Pancreas (tissue), 10 donors: Measurements from ENCODE around the gene ZCCHC2. TPM values are rescaled to one million over a fixed set of nuclear protein-coding genes. Genes with fewer than 3 reads are reported as not detected.

Source experiments
- ATAC-seq, 4 donors: fragments of 200-7000 bp; cut with Tn5 transposase; one replicate each; pipeline versions ENCODE4 v1.8.0 to v1.9.1; 2020; ENCODE audit warnings: mild to moderate bottlenecking in 4 of 4, moderate library complexity in 4 of 4
- DNase-seq, 6 donors: peaks; one replicate each; pipeline ENCODE4 v3.0.0-alpha.2; 2020
- FAIRE-seq: peaks from 2 replicates; lab custom pipeline; 2012; peaks lifted over from hg19 to GRCh38; lab: Jason Lieb, UNC
- H3K27ac ChIP-seq, 4 donors: fragments of 200-600 bp; sonication (generic); 1 replicate in 3 of 4; 2 replicates in 1 of 4; pipeline versions ENCODE4 v1.5.0 to v1.8.0; 2020
- H3K27me3 ChIP-seq, 4 donors: fragments of 200-600 bp; one replicate each; pipeline ENCODE4 v1.8.0; 2021
- H3K36me3 ChIP-seq, 3 donors: fragments of 200-600 bp; sonication (generic) in 1 of 3; one replicate each; pipeline versions ENCODE4 v1.5.0 to v1.8.0; 2020 to 2021
- H3K4me1 ChIP-seq, 3 donors: fragments of 200-600 bp; one replicate each; pipeline ENCODE4 v1.8.0; 2021
- H3K4me3 ChIP-seq, 4 donors: fragments of 200-600 bp; sonication (generic) in 2 of 4; one replicate each; pipeline versions ENCODE4 v1.5.0 to v1.8.0; 2020 to 2021
- H3K9me3 ChIP-seq, 4 donors: fragments of 200-600 bp; one replicate each; pipeline ENCODE4 v1.8.0; 2021
- CTCF ChIP-seq, 4 donors: fragments of 200-600 bp; sonication (generic) in 3 of 4; IDR thresholded peaks; one replicate each; pipeline versions ENCODE4 v1.5.0 to v1.8.0; 2021; ENCODE audit warnings: antibody characterized with exemption in 4 of 4
- WGBS, 2 donors: extraction: QIAGEN DNeasy Blood & Tissue Kit; methylation state at CpG; one replicate each; pipeline ENCODE4 v1.1.7; 2013; 5-methylcytosine and 5-hydroxymethylcytosine counted together
- intact Hi-C, 3 donors: fragments of 100-400 bp; cut with DNase I; formaldehyde crosslinking; loops; one replicate each; pipeline versions ENCODE4 v1.11.1 to v1.14.2; 2022
- polyA plus RNA-seq, 2 donors: library from polyadenylated mRNA; stranded (reverse); fragments of 200-250 nt; gene quantifications; one replicate each; pipeline ENCODE4 v1.2.3, GENCODE V29; 2013
- total RNA-seq, 6 donors: library from RNA; stranded (reverse); fragmentation: NEBNext Ultra II Directional in 4 of 6; extraction: Animal tissue kit (Norgen Biotek cat#: 25700) in 4 of 6; gene quantifications; one replicate each; pipeline versions ENCODE4 v1.2.1 to v1.2.4, GENCODE V29; 2021 to 2023
- donor health status: healthy with polysubstance abuse.
- donor health status: DM: no; HTN: no; CAD: no; lungs with moderate emphysema.
- donor health status: DM: no; HTN: no; CAD: no.
- donor health status: control.
- donor health status: control.
- donor health status: Bipolar disorder and iron deficiency.
- donor health status: DM: yes; HTN: yes; CAD: no.
- donor health status: DM: no; HTN: no; CAD: no.
- donor health status: DM: no; HTN: no; CAD: no.
- donor health status: DM: yes; HTN: yes; CAD: no.

The ZCCHC2 gene
- total and polyA plus RNA-seq, 8 donors, result 4.1 to 14.2 (median 7.8) TPM

- no peak for TF ChIP-seq CTCF (IDR thresholded peaks at IDR 0.05)
- no peaks in the 10 kb centered on the region for H3K9me3 ChIP-seq
- H3K36me3 ChIP-seq, result no peaks in the 10 kb centered on the region
- FAIRE-seq (no peak), DNase-seq (no peak), ATAC-seq (no peak)
- no peaks in the 10 kb centered on the region for H3K27me3 ChIP-seq
- H3K27ac ChIP-seq, result no peak overlapping the region
- intact Hi-C loops, result loop anchor here in 1 of 3 donors (10.0 kb wide), 1 partner anchor 45 kb away; no protein-coding TSS in a partner anchor
- WGBS, 2 donors, result 74 to 83% methylated on average over 1 of the region's 1 CpG
- no peak overlapping the region for H3K4me3 ChIP-seq
- no peaks in the 10 kb centered on the region for H3K4me1 ChIP-seq
Measured at GRCh38 chr18:62500174-62500573, 22.7 kb upstream of the ZCCHC2 start.

DNA sequence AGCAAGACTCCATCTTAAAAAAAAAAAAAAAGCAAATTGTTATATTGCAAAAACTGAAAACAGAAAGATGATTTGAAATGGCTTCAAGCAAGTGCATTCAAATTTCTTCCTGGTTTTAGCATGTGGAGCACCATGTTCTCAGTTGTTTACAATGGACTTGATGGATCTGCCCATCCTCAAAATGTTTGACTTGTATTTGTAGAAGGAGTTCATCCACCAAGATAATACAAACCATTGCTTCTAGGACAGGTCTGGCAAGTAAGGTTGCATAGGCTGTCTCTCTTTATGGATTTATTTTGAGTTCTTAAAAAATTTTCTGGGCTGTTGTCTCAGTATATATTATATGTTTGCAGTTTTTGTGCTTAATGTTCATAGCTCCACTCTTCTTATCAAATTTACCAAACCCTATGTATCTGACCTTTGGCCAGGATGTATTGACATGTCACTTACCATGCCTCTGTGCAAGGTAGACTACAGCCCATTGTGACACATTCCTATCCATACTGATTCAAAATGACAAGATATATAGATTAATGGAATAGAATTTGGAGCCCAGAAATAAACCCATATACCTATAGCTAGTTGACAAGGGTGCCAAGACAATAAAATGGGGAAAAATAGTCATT lies 21.7 kb upstream of the ZCCHC2 start:
- Histone ChIP-seq H3K4me3 (no peak overlapping the region), H3K4me1 (no peaks in the 10 kb centered on the region), H3K27ac (no peak overlapping the region), H3K27me3 (no peaks in the 10 kb centered on the region), H3K9me3 (no peaks in the 10 kb centered on the region), H3K36me3 (no peaks in the 10 kb centered on the region)
- no peak for TF ChIP-seq CTCF (IDR thresholded peaks at IDR 0.05)
- ATAC-seq, result no peak
- intact Hi-C loops, result loop anchor here in 1 of 3 donors (10.0 kb wide), 1 partner anchor 46 kb away; no protein-coding TSS in a partner anchor
- no peak for FAIRE-seq
- DNase-seq, result no peak

DNA sequence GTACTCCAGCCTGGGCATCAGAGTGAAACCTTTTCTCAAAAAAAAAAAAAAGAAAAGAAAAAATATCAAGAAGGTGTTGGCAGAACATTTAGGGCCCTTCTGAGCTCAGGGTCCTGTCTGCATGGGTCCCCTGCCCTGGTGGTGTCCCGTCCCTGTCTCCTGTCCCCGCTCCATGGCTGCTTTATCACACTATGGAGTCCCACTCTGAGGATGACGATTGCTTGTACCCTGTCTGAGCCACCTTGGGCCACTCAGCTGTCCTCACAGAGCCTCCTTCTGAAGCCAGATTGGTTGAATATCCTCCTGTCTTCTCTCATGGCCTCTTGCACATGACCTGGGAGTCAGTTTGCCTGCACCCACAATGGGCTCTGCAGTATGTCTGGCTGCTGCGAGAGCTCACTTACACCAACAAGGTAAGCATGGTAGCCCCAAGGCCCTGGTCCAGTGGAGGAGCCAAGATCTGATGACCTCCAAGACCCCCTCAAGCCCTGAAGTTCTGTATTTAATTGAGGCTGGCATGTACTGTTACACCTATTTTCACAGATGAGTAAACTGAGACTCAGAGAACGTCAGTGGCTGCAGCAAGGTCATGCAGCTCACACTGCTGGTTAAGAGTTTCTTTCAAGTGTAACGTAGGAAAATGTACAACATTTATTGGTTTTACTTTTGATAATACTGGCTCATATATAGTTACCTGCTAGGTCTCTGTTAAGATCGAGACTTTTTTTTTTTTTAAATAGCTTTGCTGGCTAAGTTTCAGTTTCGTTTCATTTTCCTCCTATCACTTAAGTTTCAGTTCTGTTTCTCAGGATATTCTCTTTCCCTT lies 16.9 kb upstream of the ZCCHC2 start:
- peak; percentile 57 to 86 (median 78) for ATAC-seq
- Histone ChIP-seq H3K4me3 (peak overlapping the region; percentile 7 to 54 (median 32)), H3K36me3 (no peaks in the 10 kb centered on the region), H3K27me3 (no peaks in the 10 kb centered on the region), H3K4me1 (peaks cover 0 to 3% (median 0%) of the 10 kb centered on the region in 3 donors), H3K27ac (peak overlapping the region in 2 of 4 donors; percentile 67 to 69), H3K9me3 (no peaks in the 10 kb centered on the region)
- TF ChIP-seq CTCF (IDR thresholded peaks at IDR 0.05), result no peak
- 46 to 47% methylated on average over 8 of the region's 8 CpGs for WGBS, 2 donors
- peak; percentile 80 for FAIRE-seq
- DNase-seq, result no peak
- intact Hi-C loops, result loop anchor here in 1 of 3 donors (10.0 kb wide), 1 partner anchor 51 kb away; no protein-coding TSS in a partner anchor

GRCh38 chr18:62506495-62507143 lies 16.2 kb upstream of the ZCCHC2 start:
- intact Hi-C loops, result loop anchor here in 1 of 3 donors (10.0 kb wide), 1 partner anchor 52 kb away; no protein-coding TSS in a partner anchor
- no peak for DNase-seq
- Histone ChIP-seq H3K27ac (peak overlapping the region in 2 of 4 donors; percentile 67 to 69), H3K4me1 (peaks cover 0 to 3% (median 0%) of the 10 kb centered on the region in 3 donors), H3K4me3 (peak overlapping the region; percentile 7 to 54 (median 32)), H3K36me3 (no peaks in the 10 kb centered on the region), H3K27me3 (no peaks in the 10 kb centered on the region), H3K9me3 (no peaks in the 10 kb centered on the region)
- TF ChIP-seq CTCF (IDR thresholded peaks at IDR 0.05), result no peak
- ATAC-seq, result peak; percentile 20 to 73 (median 66)
- FAIRE-seq, result no peak
- 11 to 23% methylated on average over 7 of the region's 7 CpGs for WGBS, 2 donors
